Smooth muscle cell (in vitro differentiated cells): Measurements from ENCODE around the gene PDLIM5. TPM values are rescaled to one million over a fixed set of nuclear protein-coding genes. Genes with fewer than 3 reads are reported as not detected.

Experiments used
- DNase-seq: peaks from one replicate; lab custom pipeline; 2025; ENCODE audit not compliant: unreplicated experiment; lab: John Stamatoyannopoulos, UW
- H2AFZ ChIP-seq: fragments of 200-600 bp; sonication (generic); 2 replicates; pipeline ENCODE4 v1.6.0; 2016; ENCODE audit warnings: antibody characterized with exemption, low read depth, mild to moderate bottlenecking
- H3F3A ChIP-seq: fragments of 200-600 bp; sonication (generic); 2 replicates; pipeline ENCODE4 v1.6.0; 2017; ENCODE audit warnings: antibody characterized with exemption, low read depth
- H3K27ac ChIP-seq: fragments of 200-600 bp; sonication (generic); 2 replicates; pipeline ENCODE4 v1.5.1; 2016; ENCODE audit warnings: low read depth, mild to moderate bottlenecking
- H3K27me3 ChIP-seq: fragments of 200-600 bp; sonication (generic); 2 replicates; pipeline ENCODE4 v1.6.1; 2016; ENCODE audit warnings: low read depth, mild to moderate bottlenecking
- H3K36me3 ChIP-seq: fragments of 200-600 bp; sonication (generic); 2 replicates; pipeline ENCODE4 v1.5.1; 2016; ENCODE audit warnings: low read depth
- H3K4me1 ChIP-seq: fragments of 200-600 bp; sonication (generic); 2 replicates; pipeline ENCODE4 v1.5.1; 2016; ENCODE audit warnings: low read depth
- H3K4me2 ChIP-seq: fragments of 200-600 bp; sonication (generic); 2 replicates; pipeline ENCODE4 v1.6.0; 2016; ENCODE audit warnings: mild to moderate bottlenecking
- H3K4me3 ChIP-seq: fragments of 200-600 bp; sonication (generic); 2 replicates; pipeline ENCODE4 v1.5.1; 2016; ENCODE audit warnings: mild to moderate bottlenecking
- H3K79me2 ChIP-seq: fragments of 200-600 bp; sonication (generic); 2 replicates; pipeline ENCODE4 v1.6.0; 2016; ENCODE audit warnings: low read depth, mild to moderate bottlenecking
- H3K9ac ChIP-seq: fragments of 200-600 bp; sonication (generic); 2 replicates; pipeline ENCODE4 v1.6.0; 2016; ENCODE audit warnings: low read depth
- H3K9me3 ChIP-seq: fragments of 200-600 bp; sonication (generic); replicated peaks from 2 replicates; pipeline ENCODE4 v1.5.1; 2016; ENCODE audit warnings: low read depth
- H4K20me1 ChIP-seq: fragments of 200-600 bp; sonication (generic); 2 replicates; pipeline ENCODE4 v1.6.0; 2016; ENCODE audit warnings: low read depth
- whole genome bisulfite sequencing: methylation state at CpG from one replicate; pipeline ENCODE4 v1.1.7; 2016; ENCODE audit warnings: low lambda C conversion rate; 5-methylcytosine and 5-hydroxymethylcytosine counted together
- polyA plus RNA-seq: library from polyadenylated mRNA; unstranded; fragments of >200 nt; fragmentation: Nextera tagmentation; extraction: Ambion mirVana; gene quantifications from 2 replicates; pipeline ENCODE4 v1.2.1, GENCODE V29; 2016
- total RNA-seq: library from RNA; depleted of rRNA; stranded (reverse); fragments of >200 nt; gene quantifications from 2 replicates; pipeline ENCODE4 v1.2.3, GENCODE V29; 2014
- TF ChIP-seq, protein P1 (sequence below): fragments of 200-600 bp; sonication (generic); IDR thresholded peaks from 2 replicates; pipeline ENCODE4 v1.5.1; 2017; ENCODE audit warnings: borderline replicate concordance, mild to moderate bottlenecking, antibody characterized with exemption; ENCODE audit not compliant: insufficient read depth, poor library complexity, severe bottlenecking

The PDLIM5 gene
- total and polyA plus RNA-seq, 2 experiments from 2014 or later: 129 to 150 TPM

DNA sequence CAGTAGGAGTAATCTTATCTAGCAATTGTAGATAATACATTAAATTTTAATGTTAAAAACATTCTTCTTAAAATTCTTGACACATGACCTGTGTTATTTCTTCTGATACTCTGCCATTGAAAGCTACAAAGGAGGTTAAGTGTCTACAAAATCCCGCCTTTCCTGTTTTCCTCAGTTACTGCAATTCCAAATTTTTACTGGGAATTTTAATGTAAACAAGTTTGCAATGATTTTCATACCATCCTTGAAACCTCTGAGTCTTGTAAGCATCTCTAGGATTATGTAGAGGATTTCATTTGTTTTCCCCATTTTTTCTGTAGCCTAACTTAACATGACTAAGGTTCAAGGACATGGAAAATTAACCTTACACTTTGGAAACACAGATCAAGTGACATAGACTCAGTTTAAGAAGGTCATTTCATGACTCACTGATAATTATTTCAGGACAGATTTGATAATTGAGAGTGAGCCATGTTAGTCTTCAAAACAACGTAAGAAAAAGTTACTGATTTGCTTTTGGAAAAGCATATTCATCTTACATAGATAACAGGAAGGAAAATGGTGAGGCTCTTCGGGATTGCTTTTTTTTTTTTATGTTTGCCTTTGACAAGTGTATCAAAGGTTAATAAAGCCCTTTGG, 39.6 kb upstream of the PDLIM5 start:
- Histone ChIP-seq H3K27me3 (no peaks in the 10 kb centered on the region), H4K20me1 (no peaks in the 10 kb centered on the region), H3K79me2 (no peaks in the 10 kb centered on the region), H3F3A (peaks cover 21% of the 10 kb centered on the region), H3K4me2 (peak overlapping the region; percentile 74), H3K9ac (no peak overlapping the region), H3K4me1 (peaks cover 17% of the 10 kb centered on the region), H3K27ac (peak overlapping the region; percentile 37), H3K9me3 (no peaks in the 10 kb centered on the region), H2AFZ (no peak overlapping the region), H3K36me3 (no peaks in the 10 kb centered on the region), H3K4me3 (peak overlapping the region; percentile 5)
- WGBS: 46% methylated on average over 3 of the region's 3 CpGs
- TF ChIP-seq, protein P1, sequence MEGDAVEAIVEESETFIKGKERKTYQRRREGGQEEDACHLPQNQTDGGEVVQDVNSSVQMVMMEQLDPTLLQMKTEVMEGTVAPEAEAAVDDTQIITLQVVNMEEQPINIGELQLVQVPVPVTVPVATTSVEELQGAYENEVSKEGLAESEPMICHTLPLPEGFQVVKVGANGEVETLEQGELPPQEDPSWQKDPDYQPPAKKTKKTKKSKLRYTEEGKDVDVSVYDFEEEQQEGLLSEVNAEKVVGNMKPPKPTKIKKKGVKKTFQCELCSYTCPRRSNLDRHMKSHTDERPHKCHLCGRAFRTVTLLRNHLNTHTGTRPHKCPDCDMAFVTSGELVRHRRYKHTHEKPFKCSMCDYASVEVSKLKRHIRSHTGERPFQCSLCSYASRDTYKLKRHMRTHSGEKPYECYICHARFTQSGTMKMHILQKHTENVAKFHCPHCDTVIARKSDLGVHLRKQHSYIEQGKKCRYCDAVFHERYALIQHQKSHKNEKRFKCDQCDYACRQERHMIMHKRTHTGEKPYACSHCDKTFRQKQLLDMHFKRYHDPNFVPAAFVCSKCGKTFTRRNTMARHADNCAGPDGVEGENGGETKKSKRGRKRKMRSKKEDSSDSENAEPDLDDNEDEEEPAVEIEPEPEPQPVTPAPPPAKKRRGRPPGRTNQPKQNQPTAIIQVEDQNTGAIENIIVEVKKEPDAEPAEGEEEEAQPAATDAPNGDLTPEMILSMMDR: no peak
- DNase-seq: no peak

DNA sequence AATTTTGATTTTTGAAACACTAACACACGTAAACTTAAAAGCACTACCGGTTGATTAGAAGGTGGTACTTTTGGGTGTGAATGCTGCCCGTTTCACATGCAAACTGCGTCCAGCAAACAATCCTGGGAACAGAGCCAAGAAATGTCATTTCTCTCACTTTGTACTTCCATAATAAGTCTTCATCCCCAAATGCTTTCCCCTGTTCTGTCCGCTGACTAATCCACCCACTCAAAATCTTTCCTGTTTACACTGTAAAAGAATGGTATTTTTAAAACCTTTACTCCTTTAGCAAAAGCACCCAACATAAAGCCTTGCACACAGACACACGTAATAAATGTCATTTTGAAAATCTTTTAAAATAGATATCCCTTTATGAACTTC, 39.1 kb upstream of the PDLIM5 start:
- Histone ChIP-seq H3K36me3 (no peaks in the 10 kb centered on the region), H3F3A (peaks cover 18% of the 10 kb centered on the region), H3K79me2 (no peaks in the 10 kb centered on the region), H3K4me3 (peak overlapping the region; percentile 5), H2AFZ (no peak overlapping the region), H3K9me3 (no peaks in the 10 kb centered on the region), H4K20me1 (no peaks in the 10 kb centered on the region), H3K4me2 (peak overlapping the region; percentile 74), H3K9ac (no peak overlapping the region), H3K4me1 (peaks cover 13% of the 10 kb centered on the region), H3K27me3 (no peaks in the 10 kb centered on the region), H3K27ac (peak overlapping the region; percentile 37)
- TF ChIP-seq, protein P1: no peak
- WGBS: 6% methylated on average over 6 of the region's 6 CpGs
- no peak for DNase-seq

DNA sequence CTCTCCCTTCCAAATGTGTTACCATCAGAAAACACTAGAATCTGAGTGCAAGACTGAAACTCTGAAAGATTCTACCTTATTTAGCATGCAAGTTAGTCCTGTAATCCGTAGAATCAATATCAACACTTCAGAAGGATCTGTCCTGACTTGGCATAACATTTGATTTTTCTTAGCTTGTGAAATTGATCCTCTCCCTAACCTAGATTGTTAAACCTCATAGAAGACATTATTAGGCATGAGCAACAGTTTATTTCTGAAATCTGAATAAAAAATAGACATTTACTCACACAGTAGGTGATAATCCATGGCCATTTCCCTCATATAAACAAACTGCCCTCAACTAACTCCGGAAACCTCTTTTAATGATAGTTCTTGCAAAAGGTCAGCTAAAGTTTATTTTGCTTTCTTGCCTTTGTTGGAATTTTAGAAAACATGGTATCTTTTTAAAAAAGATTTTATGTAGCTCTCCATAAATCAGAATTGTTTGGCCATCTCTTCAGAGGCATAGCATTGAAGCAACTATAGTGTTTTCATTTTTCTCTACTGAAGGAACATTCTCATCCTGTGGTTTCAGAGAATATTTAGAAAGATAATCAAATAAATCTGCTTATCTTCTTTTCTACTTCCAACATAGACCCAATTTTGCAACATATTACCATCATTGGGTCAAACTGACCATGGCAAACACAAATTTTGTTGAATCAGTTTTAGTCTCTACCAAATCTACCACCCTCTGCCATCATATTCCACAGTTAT, 38.5 kb upstream of the PDLIM5 start:
- Histone ChIP-seq H3K4me1 (peaks cover 8% of the 10 kb centered on the region), H4K20me1 (no peaks in the 10 kb centered on the region), H2AFZ (no peak overlapping the region), H3K79me2 (no peaks in the 10 kb centered on the region), H3K4me2 (peak overlapping the region; percentile 74), H3K27me3 (no peaks in the 10 kb centered on the region), H3K36me3 (no peaks in the 10 kb centered on the region), H3K4me3 (peak overlapping the region; percentile 5), H3K9ac (no peak overlapping the region), H3K9me3 (no peaks in the 10 kb centered on the region), H3K27ac (peak overlapping the region; percentile 37), H3F3A (peaks cover 13% of the 10 kb centered on the region)
- TF ChIP-seq, protein P1: no peak
- DNase-seq: no peak
- WGBS: 32% methylated on average over 2 of the region's 2 CpGs
